SK-N-SH treated with all-trans-retinoic acid at 6 μM for 48 hours (cell line): ENCODE results near the gene ACAD9.
"Not testable (repeated sequence)": the region's sequence is repeated elsewhere in the genome, so short reads cannot be mapped to it uniquely, and the experiment has no call there.

Source experiments
- ARNTL ChIP-seq: fragments of 450-650 bp; formaldehyde crosslinking; IDR thresholded peaks from 2 replicates; pipeline ENCODE4 v1.5.0; 2020; ENCODE audit warnings: low read depth, mild to moderate bottlenecking, moderate library complexity, borderline replicate concordance
- ESRRG ChIP-seq: fragments of 250-450 bp; sonication (Bioruptor Pico); IDR thresholded peaks from 2 replicates; pipeline ENCODE4 v1.6.1; 2021; ENCODE audit warnings: mild to moderate bottlenecking
- ISL1 ChIP-seq: fragments of 250-450 bp; sonication (Bioruptor Pico); IDR thresholded peaks from 2 replicates; pipeline ENCODE4 v2.1.2; 2022; ENCODE audit warnings: mild to moderate bottlenecking, moderate library complexity
- RARB ChIP-seq: fragments of 250-450 bp; sonication (Bioruptor Pico); IDR thresholded peaks from 2 replicates; pipeline ENCODE4 v1.8.0; 2021; ENCODE audit warnings: mild to moderate bottlenecking, moderate library complexity
- SNAI2 ChIP-seq: fragments of 250-450 bp; sonication (Bioruptor Pico); IDR thresholded peaks from 2 replicates; pipeline ENCODE4 v1.5.0; 2020; ENCODE audit warnings: mild to moderate bottlenecking, moderate library complexity
- TCF4 ChIP-seq: fragments of 250-450 bp; sonication (Bioruptor Pico); IDR thresholded peaks from 2 replicates; pipeline ENCODE4 v1.8.0; 2021; ENCODE audit warnings: mild to moderate bottlenecking, moderate library complexity, borderline replicate concordance
- ZFP3 ChIP-seq: fragments of 250-450 bp; sonication (Bioruptor Pico); IDR thresholded peaks from 2 replicates; pipeline ENCODE4 v1.5.0; 2020; ENCODE audit warnings: mild to moderate bottlenecking, moderate library complexity
- ZFP30 ChIP-seq: fragments of 450-650 bp; formaldehyde crosslinking; IDR thresholded peaks from 2 replicates; pipeline ENCODE4 v1.5.0; 2022; ENCODE audit warnings: mild to moderate bottlenecking, moderate library complexity
- ZNF8 ChIP-seq: fragments of 450-650 bp; formaldehyde crosslinking; IDR thresholded peaks from 2 replicates; pipeline ENCODE4 v1.5.0; 2020; ENCODE audit warnings: mild to moderate bottlenecking, moderate library complexity
- TF ChIP-seq, protein P1 (sequence below): fragments of 250-450 bp; sonication (Bioruptor Pico); IDR thresholded peaks from 2 replicates; pipeline ENCODE4 v1.8.0; 2020; ENCODE audit warnings: mild to moderate bottlenecking, moderate library complexity, borderline replicate concordance

GRCh38 chr3:128829925-128830625 is 49.3 kb upstream of the ACAD9 start:
- TF ChIP-seq ARNTL (CRISPR knock-in tag); ISL1; ZFP30; ESRRG (CRISPR knock-in tag); ZFP3; RARB (CRISPR knock-in tag); SNAI2 (CRISPR knock-in tag); TCF4 (CRISPR knock-in tag); ZNF8 (CRISPR knock-in tag): not testable (repeated sequence)
- TF ChIP-seq, protein P1, sequence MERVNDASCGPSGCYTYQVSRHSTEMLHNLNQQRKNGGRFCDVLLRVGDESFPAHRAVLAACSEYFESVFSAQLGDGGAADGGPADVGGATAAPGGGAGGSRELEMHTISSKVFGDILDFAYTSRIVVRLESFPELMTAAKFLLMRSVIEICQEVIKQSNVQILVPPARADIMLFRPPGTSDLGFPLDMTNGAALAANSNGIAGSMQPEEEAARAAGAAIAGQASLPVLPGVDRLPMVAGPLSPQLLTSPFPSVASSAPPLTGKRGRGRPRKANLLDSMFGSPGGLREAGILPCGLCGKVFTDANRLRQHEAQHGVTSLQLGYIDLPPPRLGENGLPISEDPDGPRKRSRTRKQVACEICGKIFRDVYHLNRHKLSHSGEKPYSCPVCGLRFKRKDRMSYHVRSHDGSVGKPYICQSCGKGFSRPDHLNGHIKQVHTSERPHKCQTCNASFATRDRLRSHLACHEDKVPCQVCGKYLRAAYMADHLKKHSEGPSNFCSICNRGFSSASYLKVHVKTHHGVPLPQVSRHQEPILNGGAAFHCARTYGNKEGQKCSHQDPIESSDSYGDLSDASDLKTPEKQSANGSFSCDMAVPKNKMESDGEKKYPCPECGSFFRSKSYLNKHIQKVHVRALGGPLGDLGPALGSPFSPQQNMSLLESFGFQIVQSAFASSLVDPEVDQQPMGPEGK (CRISPR knock-in tag): not testable (repeated sequence)
